Aorta (tissue), 5 donors: ENCODE results near the gene TINCR. TPM values are rescaled to one million over a fixed set of nuclear protein-coding genes. Genes with fewer than 3 reads are reported as not detected.

Source experiments
- ATAC-seq: fragments of 200-7000 bp; cut with Tn5 transposase; one replicate; pipeline ENCODE4 v1.9.1; 2022; ENCODE audit warnings: moderate library complexity; ENCODE audit not compliant: low FRiP score
- DNase-seq, 2 donors: peaks; one replicate each; pipeline ENCODE4 v3.0.0-alpha.2; 2020
- H3K27ac ChIP-seq, 2 donors: one replicate each; pipeline ENCODE4 v1.5.1; 2013; ENCODE audit warnings: low read length in 2 of 2, mild to moderate bottlenecking in 2 of 2, moderate library complexity in 2 of 2, control low read depth in 1 of 2, inconsistent platforms in 1 of 2, low read depth in 1 of 2
- H3K27me3 ChIP-seq, 2 donors: one replicate each; pipeline ENCODE4 v1.6.1; 2013; ENCODE audit warnings: control low read depth in 1 of 2, low read length in 1 of 2, mild to moderate bottlenecking in 1 of 2, moderate library complexity in 1 of 2; ENCODE audit not compliant: insufficient read depth in 2 of 2, control insufficient read depth in 1 of 2
- H3K36me3 ChIP-seq, 2 donors: one replicate each; pipeline ENCODE4 v1.6.1; 2013; ENCODE audit warnings: control low read depth in 1 of 2, low read length in 1 of 2, mild to moderate bottlenecking in 1 of 2; ENCODE audit not compliant: insufficient read depth in 2 of 2, control insufficient read depth in 1 of 2
- H3K4me1 ChIP-seq, 2 donors: one replicate each; pipeline ENCODE4 v1.6.1; 2013; ENCODE audit warnings: low read length in 2 of 2, control low read depth in 1 of 2, mild to moderate bottlenecking in 1 of 2, moderate library complexity in 1 of 2; ENCODE audit not compliant: insufficient read depth in 2 of 2, control insufficient read depth in 1 of 2
- H3K4me3 ChIP-seq, 2 donors: one replicate each; pipeline ENCODE4 v1.5.1; 2013; ENCODE audit warnings: low read length in 2 of 2, control low read depth in 1 of 2, mild to moderate bottlenecking in 1 of 2
- H3K9me3 ChIP-seq: one replicate; pipeline ENCODE4 v1.6.1; 2013; ENCODE audit warnings: mild to moderate bottlenecking, low read length; ENCODE audit not compliant: control insufficient read depth
- WGBS, 2 donors: extraction: QIAGEN DNeasy Blood & Tissue Kit; methylation state at CpG; one replicate each; pipeline ENCODE4 v1.1.7; 2013; 5-methylcytosine and 5-hydroxymethylcytosine counted together
- intact Hi-C, 2 donors: fragments of 100-400 bp; cut with DNase I; formaldehyde crosslinking; loops; one replicate each; pipeline versions ENCODE4 v1.14.2 to v1.15.0; 2022
- polyA plus RNA-seq, 2 donors: library from polyadenylated mRNA; stranded (reverse); fragments of 200-250 nt; gene quantifications; one replicate each; pipeline ENCODE4 v1.2.3, GENCODE V29; 2013
- total RNA-seq, 2 donors: library from RNA; stranded (reverse); fragmentation: NEBNext Ultra II Directional; extraction: Animal tissue kit (Norgen Biotek cat#: 25700); gene quantifications; one replicate each; pipeline ENCODE4 v1.2.1, GENCODE V29; 2021
- donor health status: healthy with polysubstance abuse.
- donor health status: Bipolar disorder and iron deficiency.
- donor health status: DM: no; HTN: no; CAD: no.
- donor health status: DM: no; HTN: no; CAD: no.
- donor health status: DM: yes; HTN: yes; CAD: no.

TINCR gene
- total and polyA plus RNA-seq, 4 donors, result 0.50 to 1.1 (median 1.0) TPM

DNA sequence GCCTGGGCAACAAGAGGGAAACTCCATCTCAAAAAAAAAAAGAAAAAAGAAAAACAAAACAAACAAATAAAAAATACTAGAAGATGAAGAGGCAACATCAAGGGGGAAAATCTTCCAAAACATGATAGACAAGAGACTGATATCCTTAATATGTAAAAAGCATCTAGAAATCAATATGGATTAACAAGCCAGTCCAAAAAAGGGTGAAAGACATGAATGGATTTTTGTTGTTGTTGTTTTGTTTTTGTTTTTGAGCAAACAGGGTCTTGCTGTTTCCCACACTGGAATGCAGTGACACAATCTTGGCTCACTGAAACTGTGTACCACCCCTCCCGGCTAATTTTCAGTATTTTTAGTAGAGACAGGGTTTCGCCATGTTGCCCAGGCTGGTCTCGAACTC, 4.0 kb upstream of the TINCR start:
- ATAC-seq (no peak), DNase-seq (no peak)
- Histone ChIP-seq H3K4me3 (no peak overlapping the region), H3K4me1 (no peaks in the 10 kb centered on the region), H3K9me3 (no peaks in the 10 kb centered on the region), H3K36me3 (no peaks in the 10 kb centered on the region), H3K27me3 (no peaks in the 10 kb centered on the region), H3K27ac (no peak overlapping the region)
- 95 to 100% methylated on average over 3 of the region's 3 CpGs for WGBS, 2 donors
- intact Hi-C loops, result no loop called here

DNA sequence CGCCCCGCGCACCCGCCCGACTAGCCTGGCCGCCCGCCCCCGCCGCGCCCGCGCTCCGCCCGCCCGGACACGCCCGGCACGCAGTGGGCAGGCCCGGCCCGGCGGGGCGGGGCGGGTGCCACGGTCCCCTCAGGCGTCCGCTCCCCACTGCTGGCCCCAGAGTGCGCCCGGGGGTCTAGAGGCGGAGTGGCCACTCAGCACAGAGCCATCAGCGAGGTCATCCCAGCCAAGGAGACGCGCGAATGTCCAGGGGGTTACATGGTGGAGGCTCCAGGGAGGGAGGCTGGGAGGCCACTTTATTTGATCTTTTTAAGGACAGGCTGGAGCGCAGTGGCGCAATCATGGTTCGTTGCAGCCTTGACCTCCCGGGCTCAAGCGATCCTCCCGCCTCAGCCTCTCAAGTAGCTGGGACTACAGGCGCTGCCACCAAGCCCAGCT, 236 bp upstream of the TINCR start:
- WGBS, 2 donors, result 19 to 46% methylated on average over 13 to 40 of the region's 40 CpGs
- no peak overlapping the region for H3K4me3 ChIP-seq
- intact Hi-C loops, result no loop called here
- no peaks in the 10 kb centered on the region for H3K27me3 ChIP-seq
- DNase-seq (no peak), ATAC-seq (no peak)
- H3K9me3 ChIP-seq, result peaks cover under 1% of the 10 kb centered on the region
- no peaks in the 10 kb centered on the region for H3K4me1 ChIP-seq
- no peak overlapping the region for H3K27ac ChIP-seq
- H3K36me3 ChIP-seq, result no peaks in the 10 kb centered on the region

DNA sequence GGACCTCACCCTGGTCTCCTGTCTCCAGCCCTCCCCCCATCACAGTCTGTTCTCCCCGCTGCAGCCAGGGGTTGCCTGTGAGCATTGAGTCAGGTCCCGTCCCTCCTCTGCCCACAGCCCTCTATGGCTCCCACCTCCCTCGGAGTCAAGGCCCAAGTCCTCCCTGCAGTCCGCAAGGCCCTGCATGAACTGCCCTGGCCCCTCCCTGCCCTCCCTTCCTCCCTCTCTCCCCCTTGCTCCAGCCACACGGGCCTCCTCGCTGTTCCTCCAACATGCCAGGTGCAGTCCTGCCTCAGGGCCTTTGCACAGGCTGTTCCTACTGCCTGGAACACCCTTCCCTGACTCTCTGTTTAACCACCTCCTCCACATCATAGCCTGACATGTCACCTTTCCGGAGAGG, 2.8 kb downstream of the TINCR start:
- H3K27me3 ChIP-seq, result no peaks in the 10 kb centered on the region
- H3K36me3 ChIP-seq, result no peaks in the 10 kb centered on the region
- H3K4me1 ChIP-seq, result no peaks in the 10 kb centered on the region
- DNase-seq (no peak), ATAC-seq (no peak)
- intact Hi-C loops, result no loop called here
- 69 to 71% methylated on average over 7 of the region's 7 CpGs for WGBS, 2 donors
- no peak overlapping the region for H3K4me3 ChIP-seq
- H3K27ac ChIP-seq, result no peak overlapping the region
- H3K9me3 ChIP-seq, result peaks cover 12% of the 10 kb centered on the region

GRCh38 chr19:5563935-5564612, 3.7 kb downstream of the TINCR start:
- intact Hi-C loops, result no loop called here
- ATAC-seq, result no peak
- no peaks in the 10 kb centered on the region for H3K36me3 ChIP-seq
- 29 to 32% methylated on average over 14 of the region's 14 CpGs for WGBS, 2 donors
- no peak overlapping the region for H3K4me3 ChIP-seq
- peaks cover 12% of the 10 kb centered on the region for H3K9me3 ChIP-seq
- H3K27me3 ChIP-seq, result no peaks in the 10 kb centered on the region
- no peaks in the 10 kb centered on the region for H3K4me1 ChIP-seq
- no peak overlapping the region for H3K27ac ChIP-seq
- DNase-seq, result no peak

- WGBS, 2 donors, result 49% methylated on average over 8 of the region's 8 CpGs
- Histone ChIP-seq H3K9me3 (peaks cover 12% of the 10 kb centered on the region), H3K4me3 (no peak overlapping the region), H3K27me3 (no peaks in the 10 kb centered on the region), H3K27ac (no peak overlapping the region), H3K36me3 (no peaks in the 10 kb centered on the region), H3K4me1 (no peaks in the 10 kb centered on the region)
- DNase-seq (no peak), ATAC-seq (no peak)
- intact Hi-C loops, result no loop called here
These were observed 4.7 kb downstream of the TINCR start for GRCh38 chr19:5563008-5563431.

- Histone ChIP-seq H3K27ac (no peak overlapping the region), H3K9me3 (peaks cover 12% of the 10 kb centered on the region), H3K4me3 (no peak overlapping the region), H3K36me3 (no peaks in the 10 kb centered on the region), H3K4me1 (no peaks in the 10 kb centered on the region), H3K27me3 (no peaks in the 10 kb centered on the region)
- intact Hi-C loops, result no loop called here
- 72 to 84% methylated on average over 7 of the region's 7 CpGs for WGBS, 2 donors
- ATAC-seq, result no peak
- no peak for DNase-seq
These were observed 5.5 kb downstream of the TINCR start for GRCh38 chr19:5562280-5562679.

DNA sequence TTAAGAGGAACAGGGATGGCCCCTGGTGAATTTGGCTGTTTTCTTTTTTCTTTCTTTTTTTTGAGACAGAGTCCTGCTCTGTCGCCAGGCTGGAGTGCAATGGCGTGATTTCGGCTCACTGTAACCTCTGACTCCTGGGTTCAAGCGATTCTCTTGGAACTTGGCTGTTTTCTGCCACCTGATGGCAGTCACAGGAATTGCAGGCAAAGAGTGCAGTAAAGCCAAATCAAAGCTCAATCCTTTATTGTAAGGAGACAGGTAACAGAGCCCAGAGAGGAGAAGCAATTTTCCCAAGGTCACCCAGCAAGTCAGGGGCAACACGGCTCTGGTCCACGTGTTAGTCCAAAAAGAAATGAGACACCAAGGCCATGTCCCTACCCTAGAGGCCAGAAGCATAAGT, 6.2 kb downstream of the TINCR start:
- H3K27ac ChIP-seq, result no peak overlapping the region
- H3K27me3 ChIP-seq, result no peaks in the 10 kb centered on the region
- WGBS, 2 donors, result 71% methylated on average over 6 of the region's 6 CpGs
- no peak overlapping the region for H3K4me3 ChIP-seq
- H3K4me1 ChIP-seq, result no peaks in the 10 kb centered on the region
- H3K9me3 ChIP-seq, result peaks cover 12% of the 10 kb centered on the region
- no peaks in the 10 kb centered on the region for H3K36me3 ChIP-seq
- DNase-seq, result no peak
- intact Hi-C loops, result no loop called here
- ATAC-seq, result no peak

GRCh38 chr19:5560156-5560555, 7.6 kb downstream of the TINCR start:
- Histone ChIP-seq H3K4me1 (no peaks in the 10 kb centered on the region), H3K27me3 (no peaks in the 10 kb centered on the region), H3K9me3 (peaks cover 12% of the 10 kb centered on the region), H3K27ac (no peak overlapping the region), H3K4me3 (no peak overlapping the region), H3K36me3 (no peaks in the 10 kb centered on the region)
- WGBS, 2 donors, result 39 to 41% methylated on average over 19 of the region's 19 CpGs
- DNase-seq (no peak), ATAC-seq (no peak)
- intact Hi-C loops, result no loop called here

GRCh38 chr19:5559804-5560133, 8.0 kb downstream of the TINCR start:
- H3K27ac ChIP-seq, result no peak overlapping the region
- H3K4me1 ChIP-seq, result no peaks in the 10 kb centered on the region
- ATAC-seq (no peak), DNase-seq (no peak)
- H3K9me3 ChIP-seq, result peaks cover 12% of the 10 kb centered on the region
- WGBS, 2 donors, result 42 to 53% methylated on average over 3 of the region's 3 CpGs
- H3K4me3 ChIP-seq, result no peak overlapping the region
- H3K36me3 ChIP-seq, result no peaks in the 10 kb centered on the region
- H3K27me3 ChIP-seq, result no peaks in the 10 kb centered on the region
- intact Hi-C loops, result no loop called here
